CD4-positive, alpha-beta T cell (primary cell): ENCODE measurements around the gene CBX2. TPM values are rescaled to one million over a fixed set of nuclear protein-coding genes. Genes with fewer than 3 reads are reported as not detected.

Source experiments
- ATAC-seq: fragments of 200-7000 bp; cut with Tn5 transposase; one replicate; pipeline ENCODE4 v1.10.0; 2022; ENCODE audit warnings: mild to moderate bottlenecking; ENCODE audit not compliant: poor library complexity
- CTCF ChIA-PET: fragments of 350-600 bp; sonication (Branson Sonifier 250); formaldehyde crosslinking; loops from one replicate; lab custom pipeline; 2021; ENCODE audit warnings: antibody characterized with exemption, inconsistent platforms; lab: Charles Lee
- POLR2A ChIA-PET: fragments of 350-600 bp; sonication (Branson Sonifier 250); formaldehyde crosslinking; loops from one replicate; lab custom pipeline; 2021; ENCODE audit warnings: antibody characterized with exemption, inconsistent platforms; lab: Charles Lee
- DNase-seq, 14 experiments: peaks; one replicate each; pipeline ENCODE4 v3.0.0-alpha.2; 2013 to 2020; ENCODE audit warnings: mixed read lengths in 2 of 14
- H3K27ac ChIP-seq, 2 donors: one replicate each; pipeline versions ENCODE4 v1.5.1 to v1.7.0; 2013; ENCODE audit warnings: low read length in 2 of 2, low read depth in 1 of 2, mild to moderate bottlenecking in 1 of 2
- H3K27me3 ChIP-seq, 2 experiments: 1 replicate in 1 of 2; 2 replicates in 1 of 2; pipeline versions ENCODE4 v1.6.1 to v1.7.0; 2013; ENCODE audit warnings: low read length in 2 of 2, control low read depth in 1 of 2, mild to moderate bottlenecking in 1 of 2, moderate library complexity in 1 of 2; ENCODE audit not compliant: insufficient read depth in 2 of 2, control insufficient read depth in 1 of 2
- H3K36me3 ChIP-seq: one replicate; pipeline ENCODE4 v1.6.1; 2013; ENCODE audit warnings: low read length, control low read depth; ENCODE audit not compliant: insufficient read depth
- H3K4me1 ChIP-seq: one replicate; pipeline ENCODE4 v1.6.1; 2013; ENCODE audit warnings: low read length, control low read depth; ENCODE audit not compliant: insufficient read depth
- H3K4me3 ChIP-seq: one replicate; pipeline ENCODE4 v1.5.1; 2013; ENCODE audit warnings: mild to moderate bottlenecking, low read length, moderate library complexity
- H3K9me3 ChIP-seq, 2 experiments: 1 replicate in 1 of 2; 2 replicates in 1 of 2; pipeline versions ENCODE4 v1.6.1 to v1.7.0; 2013; ENCODE audit warnings: low read length in 2 of 2, mild to moderate bottlenecking in 2 of 2, control low read depth in 1 of 2, moderate library complexity in 1 of 2; ENCODE audit not compliant: control insufficient read depth in 1 of 2, insufficient read depth in 1 of 2
- H3K27ac Mint-ChIP-seq: one replicate; pipeline ENCODE4 v1.8.0; 2020; ENCODE audit warnings: mixed read lengths
- H3K27me3 Mint-ChIP-seq: one replicate; pipeline ENCODE4 v1.8.0; 2021; ENCODE audit warnings: mixed read lengths
- H3K36me3 Mint-ChIP-seq: one replicate; pipeline ENCODE4 v1.8.0; 2021; ENCODE audit warnings: low read depth, mixed read lengths
- H3K4me1 Mint-ChIP-seq: one replicate; pipeline ENCODE4 v1.8.0; 2021; ENCODE audit warnings: low read depth, mixed read lengths
- H3K4me3 Mint-ChIP-seq: one replicate; pipeline ENCODE4 v1.8.0; 2020; ENCODE audit warnings: mild to moderate bottlenecking, mixed read lengths
- H3K9me3 Mint-ChIP-seq: one replicate; pipeline ENCODE4 v1.8.0; 2020; ENCODE audit warnings: mixed read lengths
- intact Hi-C, 2 experiments: fragments of 100-400 bp; cut with DNase I in 1 of 2; cut with micrococcal nuclease in 1 of 2; formaldehyde crosslinking; loops; one replicate each; pipeline versions ENCODE4 v1.15.1 to v1.9.0; 2023 to 2025; cut with DNase I, micrococcal nuclease
- total RNA-seq, 174 experiments: library from RNA in 2 of 174; stranded (reverse) in 2 of 174; gene quantifications; one replicate each; pipeline ENCODE4 v1.2.3 and lab custom pipeline; 2021 to 2026
- TF ChIP-seq, protein P1 (sequence below): fragments of 200-600 bp; IDR thresholded peaks from one replicate; pipeline ENCODE4 v1.8.0; 2022; ENCODE audit warnings: antibody characterized with exemption, mild to moderate bottlenecking

CBX2 gene
- total RNA-seq, 2 experiments from 2014 or later: 0.31 TPM; not detected in 1

DNA sequence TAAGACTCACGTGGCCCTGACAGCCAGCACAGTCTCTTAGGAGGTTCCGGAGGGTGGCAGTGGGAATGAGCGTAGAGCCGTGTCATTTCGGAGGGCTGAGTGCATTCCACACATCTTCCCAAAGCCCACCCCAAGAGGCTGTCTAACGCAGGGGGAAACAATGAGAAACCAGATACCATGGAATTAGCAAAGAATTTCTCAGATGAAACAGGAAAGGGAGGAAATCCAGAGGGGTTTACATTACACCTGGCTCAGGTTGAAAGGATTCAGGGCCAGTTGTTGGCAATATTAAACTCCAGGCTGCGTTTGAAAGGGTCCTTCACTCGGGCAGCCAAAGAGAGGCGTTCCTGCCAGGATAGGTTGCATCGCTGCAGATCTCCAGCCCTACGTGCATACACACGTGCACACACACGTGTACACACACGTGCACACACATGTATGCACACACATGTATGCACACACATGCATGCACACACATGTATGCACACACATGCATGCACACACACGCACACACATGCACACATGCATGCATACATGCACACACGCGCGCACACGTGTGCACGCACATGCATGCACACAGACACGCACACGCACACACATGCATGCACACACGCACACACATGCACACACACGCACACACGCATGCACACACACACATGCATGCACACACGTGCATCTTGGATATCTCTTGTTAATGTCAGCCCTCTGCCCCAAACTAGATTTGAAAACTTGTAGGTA, 49.1 kb downstream of the CBX2 start:
- no peak for ATAC-seq
- Histone ChIP-seq H3K4me3 (no peak overlapping the region), H3K27ac (no peak overlapping the region), H3K4me1 (peaks cover 16% of the 10 kb centered on the region), H3K27me3 (peaks cover 0 to 3% of the 10 kb centered on the region in 2 experiments), H3K9me3 (no peaks in the 10 kb centered on the region), H3K36me3 (no peaks in the 10 kb centered on the region)
- ChIA-PET POLR2A (interaction anchor here (1.1 to 2.5 kb wide), 2 partner anchors 10 to 30 kb away, joined by 3 to 7 read pairs; no protein-coding TSS in a partner anchor), CTCF (no interaction called here)
- H3K4me1 Mint-ChIP-seq: peaks cover 8% of the 10 kb centered on the region
- intact Hi-C loops: no loop called here
- H3K27me3 Mint-ChIP-seq: peaks cover 20% of the 10 kb centered on the region
- no peak for DNase-seq
- TF ChIP-seq, protein P1, sequence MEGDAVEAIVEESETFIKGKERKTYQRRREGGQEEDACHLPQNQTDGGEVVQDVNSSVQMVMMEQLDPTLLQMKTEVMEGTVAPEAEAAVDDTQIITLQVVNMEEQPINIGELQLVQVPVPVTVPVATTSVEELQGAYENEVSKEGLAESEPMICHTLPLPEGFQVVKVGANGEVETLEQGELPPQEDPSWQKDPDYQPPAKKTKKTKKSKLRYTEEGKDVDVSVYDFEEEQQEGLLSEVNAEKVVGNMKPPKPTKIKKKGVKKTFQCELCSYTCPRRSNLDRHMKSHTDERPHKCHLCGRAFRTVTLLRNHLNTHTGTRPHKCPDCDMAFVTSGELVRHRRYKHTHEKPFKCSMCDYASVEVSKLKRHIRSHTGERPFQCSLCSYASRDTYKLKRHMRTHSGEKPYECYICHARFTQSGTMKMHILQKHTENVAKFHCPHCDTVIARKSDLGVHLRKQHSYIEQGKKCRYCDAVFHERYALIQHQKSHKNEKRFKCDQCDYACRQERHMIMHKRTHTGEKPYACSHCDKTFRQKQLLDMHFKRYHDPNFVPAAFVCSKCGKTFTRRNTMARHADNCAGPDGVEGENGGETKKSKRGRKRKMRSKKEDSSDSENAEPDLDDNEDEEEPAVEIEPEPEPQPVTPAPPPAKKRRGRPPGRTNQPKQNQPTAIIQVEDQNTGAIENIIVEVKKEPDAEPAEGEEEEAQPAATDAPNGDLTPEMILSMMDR: no peak
- H3K9me3 Mint-ChIP-seq: no peaks in the 10 kb centered on the region
- H3K36me3 Mint-ChIP-seq: no peaks in the 10 kb centered on the region
- H3K27ac Mint-ChIP-seq: no peak overlapping the region
- H3K4me3 Mint-ChIP-seq: no peak overlapping the region

DNA sequence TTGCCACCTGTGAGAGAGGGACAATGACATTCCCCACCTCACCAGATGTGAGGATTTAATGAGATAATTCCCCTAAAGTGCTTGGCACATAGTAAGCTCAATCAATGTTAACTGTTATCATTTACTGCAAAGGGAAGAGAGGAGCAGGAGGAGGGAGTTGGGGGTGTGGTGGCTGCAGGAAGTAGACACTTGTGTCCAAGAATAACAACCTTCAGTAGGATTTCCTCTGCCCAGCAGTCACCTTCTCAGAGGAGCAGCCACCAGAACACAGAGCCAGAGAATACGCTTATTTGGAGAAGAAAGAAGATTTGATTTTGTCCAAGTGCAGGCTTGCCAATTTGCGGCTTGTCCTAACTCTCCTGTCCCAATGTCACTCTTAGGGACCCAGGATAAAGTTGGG, 51.1 kb downstream of the CBX2 start:
- intact Hi-C loops: no loop called here
- Mint-ChIP-seq H3K9me3 (no peaks in the 10 kb centered on the region), H3K27ac (no peak overlapping the region), H3K36me3 (peaks cover 8% of the 10 kb centered on the region), H3K4me3 (no peak overlapping the region), H3K27me3 (peaks cover 20% of the 10 kb centered on the region), H3K4me1 (peaks cover 15% of the 10 kb centered on the region)
- POLR2A ChIA-PET: interaction anchor here (1.1 to 3.6 kb wide), 2 partner anchors 10 to 15 kb away, joined by 3 to 11 read pairs; partner anchors contain the start of gene CBX4
- Histone ChIP-seq H3K9me3 (no peaks in the 10 kb centered on the region), H3K27me3 (peaks cover 0 to 3% of the 10 kb centered on the region in 2 experiments), H3K36me3 (peaks cover 14% of the 10 kb centered on the region), H3K27ac (no peak overlapping the region), H3K4me1 (peaks cover 34% of the 10 kb centered on the region), H3K4me3 (no peak overlapping the region)
- no peak for ATAC-seq
- CTCF ChIA-PET: no interaction called here
- no peak for DNase-seq
- TF ChIP-seq, protein P1: no peak

DNA sequence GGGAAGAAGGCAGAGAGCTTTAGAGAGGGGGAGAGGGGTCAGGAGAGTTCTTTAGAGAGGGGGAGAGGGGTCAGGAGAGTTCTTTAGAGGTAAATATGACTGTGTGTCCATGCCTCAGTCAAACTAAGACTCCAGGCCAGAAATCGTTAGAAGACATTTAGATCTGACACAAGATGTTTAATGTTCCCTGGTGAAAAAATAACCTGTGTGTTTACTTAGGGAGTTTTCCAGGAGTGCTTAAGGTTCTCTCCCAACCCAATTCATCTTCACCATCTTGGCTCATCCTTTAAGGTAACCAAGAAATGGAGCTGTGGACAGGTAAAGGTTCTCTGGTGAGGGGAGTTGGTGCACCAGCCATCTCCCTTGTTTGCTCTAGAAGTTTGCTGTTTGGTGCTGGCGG, 51.5 kb downstream of the CBX2 start:
- peaks cover 15% of the 10 kb centered on the region for H3K4me1 Mint-ChIP-seq
- H3K27me3 Mint-ChIP-seq: peaks cover 18% of the 10 kb centered on the region
- Histone ChIP-seq H3K9me3 (no peaks in the 10 kb centered on the region), H3K27me3 (peaks cover 0 to 3% of the 10 kb centered on the region in 2 experiments), H3K4me1 (peaks cover 35% of the 10 kb centered on the region), H3K36me3 (peaks cover 16% of the 10 kb centered on the region), H3K4me3 (no peak overlapping the region), H3K27ac (no peak overlapping the region)
- H3K4me3 Mint-ChIP-seq: no peak overlapping the region
- TF ChIP-seq, protein P1: no peak
- intact Hi-C loops: no loop called here
- CTCF ChIA-PET: no interaction called here
- DNase-seq (no peak), ATAC-seq (no peak)
- peaks cover 12% of the 10 kb centered on the region for H3K36me3 Mint-ChIP-seq
- POLR2A ChIA-PET: interaction anchor here (1.1 to 3.6 kb wide), 2 partner anchors 10 to 15 kb away, joined by 3 to 11 read pairs; partner anchors contain the start of gene CBX4
- H3K9me3 Mint-ChIP-seq: no peaks in the 10 kb centered on the region
- no peak overlapping the region for H3K27ac Mint-ChIP-seq
